GM19452 (cell line): ENCODE data around the gene OBSCN.
A peak's percentile ranks its signal among the peaks of the same experiment; 100 is the strongest.
"Not testable (repeated sequence)": the region's sequence is repeated elsewhere in the genome, so short reads cannot be mapped to it uniquely, and the experiment has no call there.

Experiments
- ATAC-seq: cut with Tn5 transposase; IDR thresholded peaks from one replicate; pipeline ENCODE4 v1.9.1; 2021; ENCODE audit not compliant: unreplicated experiment

The OBSCN gene

DNA sequence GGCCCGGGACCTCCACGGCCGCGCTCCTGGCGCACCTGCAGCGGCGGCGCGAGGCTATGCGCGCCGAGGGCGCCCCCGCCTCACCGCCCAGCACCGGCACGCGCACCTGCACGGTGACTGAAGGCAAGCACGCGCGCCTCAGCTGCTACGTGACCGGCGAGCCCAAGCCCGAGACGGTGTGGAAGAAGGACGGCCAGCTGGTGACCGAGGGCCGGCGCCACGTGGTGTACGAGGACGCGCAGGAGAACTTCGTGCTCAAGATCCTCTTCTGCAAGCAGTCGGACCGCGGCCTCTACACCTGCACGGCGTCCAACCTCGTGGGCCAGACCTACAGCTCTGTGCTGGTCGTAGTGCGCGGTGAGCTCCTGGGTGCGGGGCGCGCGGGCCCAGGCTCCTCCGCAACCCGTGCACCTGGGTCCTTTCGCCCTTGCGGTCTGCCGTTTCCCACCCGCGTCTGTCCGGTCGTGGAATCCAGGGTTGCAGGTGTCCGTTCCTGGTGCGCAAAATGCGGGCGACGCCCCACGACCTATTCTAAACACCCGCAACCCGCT lies 4.6 kb downstream of the OBSCN start:
- ATAC-seq: no peak

DNA sequence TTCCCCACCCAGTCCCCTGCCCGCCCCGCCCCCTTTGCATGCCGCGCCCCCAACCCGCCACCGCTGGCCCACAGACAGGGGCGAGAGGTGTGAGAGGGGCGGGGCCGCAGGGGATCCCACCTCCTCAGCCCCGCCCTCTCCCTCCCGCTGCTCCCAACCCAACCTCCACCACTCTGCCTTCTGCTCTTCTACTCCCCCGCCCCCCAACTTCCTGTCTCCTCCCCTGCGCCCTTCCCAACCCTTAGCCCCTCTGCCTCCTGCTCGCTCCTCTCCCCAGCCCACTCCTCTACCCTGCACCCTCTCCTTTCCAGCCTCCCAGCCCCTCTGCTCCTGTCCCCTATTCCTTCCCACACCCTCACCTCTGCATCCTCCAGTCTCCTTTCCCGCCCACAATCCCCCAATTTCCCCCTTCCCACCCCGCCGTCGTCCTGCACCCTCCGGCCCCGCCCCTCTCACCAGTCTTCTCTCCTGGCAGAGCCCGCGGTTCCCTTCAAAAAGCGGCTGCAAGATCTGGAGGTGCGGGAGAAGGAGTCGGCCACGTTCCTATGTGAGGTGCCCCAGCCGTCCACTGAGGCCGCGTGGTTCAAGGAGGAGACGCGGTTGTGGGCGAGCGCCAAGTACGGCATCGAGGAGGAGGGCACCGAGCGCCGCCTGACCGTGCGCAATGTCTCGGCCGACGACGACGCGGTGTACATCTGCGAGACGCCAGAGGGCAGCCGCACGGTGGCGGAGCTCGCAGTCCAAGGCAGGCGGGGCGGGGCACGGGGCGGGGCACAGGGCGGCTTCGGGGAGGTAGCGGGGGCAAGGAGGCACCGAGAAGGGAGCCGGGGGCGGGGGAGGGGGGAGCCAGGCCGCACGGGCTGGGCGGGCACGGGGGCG lies 5.4 kb downstream of the OBSCN start:
- ATAC-seq: peak; percentile 98

DNA sequence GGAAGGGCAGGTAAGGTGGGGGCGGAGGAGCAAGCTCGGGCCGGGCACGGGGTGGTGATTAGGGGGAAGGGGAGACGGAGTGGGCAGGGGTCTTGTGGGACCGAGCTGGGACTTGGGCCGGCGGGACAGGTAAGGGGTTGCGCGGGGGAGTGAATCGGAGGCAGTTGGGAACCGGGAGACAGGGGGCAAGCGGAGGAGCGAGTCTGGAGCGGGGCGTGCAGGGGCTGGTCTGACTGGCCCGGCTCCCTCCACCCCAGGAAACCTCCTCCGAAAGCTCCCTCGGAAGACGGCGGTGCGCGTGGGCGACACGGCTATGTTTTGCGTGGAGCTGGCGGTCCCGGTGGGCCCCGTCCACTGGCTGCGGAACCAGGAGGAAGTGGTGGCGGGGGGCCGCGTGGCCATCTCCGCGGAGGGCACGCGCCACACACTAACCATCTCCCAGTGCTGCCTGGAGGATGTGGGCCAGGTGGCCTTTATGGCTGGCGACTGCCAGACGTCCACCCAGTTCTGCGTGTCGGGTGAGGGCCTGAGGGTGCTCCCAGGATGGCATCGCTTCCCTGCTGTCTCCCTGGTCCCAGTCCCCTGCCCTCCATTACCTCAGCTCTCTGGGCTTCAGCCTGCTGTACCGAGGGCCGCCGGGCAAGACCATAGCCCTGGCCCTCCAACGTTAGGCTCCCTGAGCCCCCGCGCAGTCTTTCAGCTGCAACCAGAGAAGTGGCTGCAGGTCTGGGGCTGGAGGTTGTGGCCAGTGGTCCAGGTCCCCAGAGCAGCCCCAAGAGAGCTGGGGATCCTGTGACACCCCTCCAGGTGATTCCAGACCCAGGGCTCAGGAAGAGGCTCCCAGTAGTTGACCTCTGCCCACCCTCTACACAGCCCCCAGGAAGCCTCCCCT lies 6.3 kb downstream of the OBSCN start:
- no peak for ATAC-seq

DNA sequence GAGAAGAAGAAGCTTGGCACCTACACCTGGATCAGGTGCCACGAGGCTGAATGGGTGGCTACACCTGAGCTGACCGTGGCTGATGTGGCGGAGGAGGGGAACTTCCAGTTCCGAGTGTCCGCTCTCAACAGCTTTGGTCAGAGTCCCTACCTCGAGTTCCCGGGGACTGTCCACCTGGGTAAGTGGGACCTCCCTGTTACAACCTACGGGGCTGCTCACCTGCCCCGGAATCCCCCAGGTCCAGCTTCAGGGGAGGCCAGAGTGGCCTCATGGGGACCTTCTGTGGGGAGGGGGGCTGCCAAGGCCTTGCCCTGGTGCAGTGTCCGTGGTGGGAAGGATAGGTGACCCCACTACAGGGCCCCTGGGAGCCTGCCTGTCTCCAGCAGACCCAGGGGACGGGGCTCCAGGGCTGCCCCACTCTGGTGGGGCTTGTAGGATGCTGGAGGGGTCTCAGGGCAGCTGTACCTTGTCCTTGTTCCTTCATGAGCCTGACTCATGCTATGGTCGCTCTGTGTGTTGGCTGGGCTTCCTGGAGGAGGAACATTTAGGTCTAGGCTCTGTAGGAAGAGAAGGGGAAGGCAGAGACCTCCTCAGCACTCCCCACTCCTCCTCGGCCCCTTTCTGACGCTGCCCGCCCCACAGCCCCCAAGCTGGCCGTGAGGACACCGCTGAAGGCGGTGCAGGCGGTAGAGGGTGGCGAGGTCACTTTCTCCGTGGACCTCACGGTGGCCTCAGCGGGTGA lies 7.2 kb downstream of the OBSCN start:
- ATAC-seq: no peak

DNA sequence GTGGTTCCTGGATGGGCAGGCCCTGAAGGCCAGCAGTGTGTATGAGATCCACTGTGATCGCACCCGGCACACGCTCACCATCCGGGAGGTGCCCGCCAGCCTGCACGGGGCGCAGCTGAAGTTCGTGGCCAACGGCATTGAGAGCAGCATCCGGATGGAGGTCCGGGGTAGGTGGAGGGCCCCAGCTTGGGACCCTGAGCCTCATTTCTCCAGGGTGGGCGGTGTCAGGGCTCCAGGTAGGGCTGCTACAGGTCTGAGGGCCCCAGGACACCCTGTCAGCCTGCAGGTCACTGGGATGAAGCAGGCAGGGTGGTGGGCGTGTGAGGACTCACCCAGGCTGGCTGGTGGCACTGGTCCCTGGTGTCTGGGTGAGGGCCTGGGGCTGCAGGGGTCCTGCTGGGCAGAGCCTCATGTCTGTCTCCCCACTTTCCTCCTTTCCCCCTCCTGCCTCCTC lies 7.8 kb downstream of the OBSCN start:
- no peak for ATAC-seq

DNA sequence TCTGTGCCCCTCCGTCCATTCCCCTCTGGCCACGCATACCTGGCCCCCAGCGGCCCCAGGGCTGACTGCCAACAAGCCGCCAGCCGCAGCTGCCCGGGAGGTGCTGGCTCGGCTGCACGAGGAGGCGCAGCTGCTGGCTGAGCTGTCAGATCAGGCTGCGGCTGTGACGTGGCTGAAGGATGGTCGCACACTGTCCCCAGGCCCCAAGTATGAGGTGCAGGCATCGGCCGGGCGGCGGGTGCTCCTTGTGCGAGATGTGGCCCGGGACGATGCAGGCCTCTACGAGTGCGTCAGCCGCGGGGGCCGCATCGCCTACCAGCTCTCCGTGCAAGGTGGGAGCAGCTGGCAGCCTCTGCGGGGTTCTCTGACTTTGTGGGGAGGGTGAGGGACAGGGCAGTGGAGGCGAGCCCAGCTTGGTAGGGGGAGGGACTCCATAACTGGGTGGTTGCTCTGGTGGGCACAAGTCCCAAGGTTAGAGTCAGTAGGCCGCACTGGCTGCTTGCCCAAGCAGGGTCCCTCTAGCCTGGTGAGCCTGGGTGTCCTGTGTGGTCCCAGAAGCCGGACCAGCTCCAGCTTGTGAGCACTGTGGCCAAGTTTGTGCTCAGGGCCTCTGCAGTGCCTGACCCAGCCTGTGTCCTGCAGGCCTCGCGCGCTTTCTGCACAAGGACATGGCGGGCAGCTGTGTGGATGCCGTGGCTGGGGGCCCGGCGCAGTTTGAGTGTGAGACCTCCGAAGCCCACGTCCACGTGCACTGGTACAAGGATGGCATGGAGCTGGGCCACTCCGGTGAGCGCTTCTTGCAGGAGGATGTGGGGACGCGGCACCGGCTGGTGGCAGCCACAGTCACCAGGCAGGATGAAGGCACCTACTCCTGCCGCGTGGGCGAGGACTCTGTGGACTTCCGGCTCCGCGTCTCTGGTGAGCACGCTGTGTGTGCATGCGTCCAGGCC lies 8.8 kb downstream of the OBSCN start:
- no peak for ATAC-seq

DNA sequence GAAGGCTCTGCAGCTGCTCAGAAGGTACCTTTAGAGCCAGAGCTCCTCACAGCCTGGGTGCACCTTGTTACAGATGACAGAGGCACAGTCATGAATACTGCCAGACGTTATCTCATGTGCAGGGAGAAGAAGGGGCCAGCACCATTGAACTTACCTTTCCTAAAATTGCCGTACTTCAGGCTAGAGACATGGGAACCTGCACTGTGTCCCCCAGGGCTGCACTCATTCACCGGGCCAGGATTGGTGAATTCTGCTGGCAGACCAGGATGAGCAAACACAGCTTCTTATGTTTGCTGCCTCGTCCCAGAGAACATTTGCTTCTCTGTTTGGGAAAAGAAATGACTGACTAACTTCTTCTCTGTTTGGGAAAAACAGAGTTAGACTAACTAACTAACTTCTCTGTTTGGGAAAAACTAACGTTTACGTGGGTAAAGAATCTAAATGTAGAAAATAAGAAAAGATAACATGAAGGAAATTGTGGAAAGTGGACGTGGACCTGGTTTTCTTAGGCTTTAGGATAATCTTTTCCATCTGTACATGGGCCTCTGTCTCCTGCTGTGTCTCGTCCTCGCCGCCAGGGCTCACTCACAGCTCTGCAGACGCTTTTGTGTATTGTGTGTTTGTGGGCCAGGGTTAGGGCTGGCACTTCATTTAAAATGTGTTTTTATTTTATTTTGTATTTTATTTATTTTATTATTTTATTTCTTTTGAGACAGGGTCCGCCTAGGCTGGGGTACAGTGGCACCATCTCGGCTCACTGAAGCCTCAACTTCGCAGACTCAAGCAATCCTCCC lies 9.9 kb downstream of the OBSCN start:
- no peak for ATAC-seq

DNA sequence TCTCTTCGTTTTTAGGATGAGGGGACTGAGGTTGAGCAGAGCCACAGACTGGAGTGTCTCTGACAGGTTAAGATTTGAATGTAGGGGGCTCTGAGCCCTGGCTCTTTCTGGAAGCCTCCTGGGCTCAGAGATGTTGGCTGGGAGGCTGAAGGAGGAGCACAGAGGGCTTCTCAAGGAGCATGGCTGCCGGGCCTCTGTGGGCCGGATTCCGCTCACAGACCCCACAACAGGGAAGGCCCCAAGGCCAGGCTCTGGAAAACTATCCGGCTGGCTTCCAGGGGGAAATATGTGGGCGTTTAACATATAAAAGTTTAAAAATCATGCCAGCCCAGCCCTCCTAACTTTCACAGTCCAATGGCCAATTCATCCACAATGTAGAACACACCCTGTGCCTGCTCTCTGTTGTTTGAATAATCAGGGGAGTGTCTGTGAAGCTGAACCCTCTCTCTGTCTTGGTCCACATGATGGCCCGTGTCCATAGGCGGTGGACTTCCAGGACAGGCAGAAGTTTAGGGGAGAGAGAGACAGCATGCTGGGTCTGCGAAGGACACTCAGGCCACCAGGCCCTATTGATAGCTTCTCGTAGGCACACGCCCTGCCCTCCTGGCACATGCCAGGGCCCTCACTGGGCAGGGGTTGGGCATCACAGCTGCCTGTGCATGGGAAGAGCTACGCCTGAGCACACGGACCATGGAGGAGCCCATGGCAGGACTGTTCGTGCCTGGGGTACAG lies 10.8 kb downstream of the OBSCN start:
- ATAC-seq: no peak

DNA sequence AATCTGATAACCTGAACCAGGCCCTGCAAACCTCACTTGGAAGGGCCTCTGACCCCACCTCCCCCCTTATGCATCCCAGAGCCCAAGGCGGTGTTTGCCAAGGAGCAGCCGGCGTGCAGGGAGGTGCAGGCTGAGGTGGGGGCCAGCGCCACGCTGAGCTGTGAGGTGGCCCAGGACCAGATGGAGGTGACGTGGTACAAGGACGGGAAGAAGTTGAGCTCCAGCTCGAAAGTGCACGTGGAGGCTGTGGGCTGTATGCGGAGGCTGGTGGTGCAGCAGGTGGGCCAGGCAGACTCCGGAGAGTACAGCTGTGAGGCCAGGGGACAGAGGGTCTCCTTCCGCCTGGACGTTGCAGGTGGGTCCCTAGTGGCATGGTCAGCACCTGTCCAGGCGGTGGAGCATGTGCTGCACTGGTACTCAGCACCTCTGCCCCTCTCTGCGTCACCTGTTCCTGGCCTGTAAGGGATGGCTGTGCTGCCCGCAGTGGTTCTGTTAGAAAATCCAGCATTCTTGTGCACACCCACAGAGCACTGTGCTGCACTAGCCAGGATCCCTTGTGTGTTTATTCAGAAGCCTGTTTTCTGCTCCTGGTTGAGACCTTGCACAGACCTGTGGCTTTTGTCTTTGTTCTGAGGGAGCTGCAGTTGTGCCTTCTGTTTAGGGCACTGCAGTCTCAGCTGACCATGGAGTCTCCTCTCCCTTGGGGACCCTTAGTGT lies 11.6 kb downstream of the OBSCN start:
- ATAC-seq: no peak

DNA sequence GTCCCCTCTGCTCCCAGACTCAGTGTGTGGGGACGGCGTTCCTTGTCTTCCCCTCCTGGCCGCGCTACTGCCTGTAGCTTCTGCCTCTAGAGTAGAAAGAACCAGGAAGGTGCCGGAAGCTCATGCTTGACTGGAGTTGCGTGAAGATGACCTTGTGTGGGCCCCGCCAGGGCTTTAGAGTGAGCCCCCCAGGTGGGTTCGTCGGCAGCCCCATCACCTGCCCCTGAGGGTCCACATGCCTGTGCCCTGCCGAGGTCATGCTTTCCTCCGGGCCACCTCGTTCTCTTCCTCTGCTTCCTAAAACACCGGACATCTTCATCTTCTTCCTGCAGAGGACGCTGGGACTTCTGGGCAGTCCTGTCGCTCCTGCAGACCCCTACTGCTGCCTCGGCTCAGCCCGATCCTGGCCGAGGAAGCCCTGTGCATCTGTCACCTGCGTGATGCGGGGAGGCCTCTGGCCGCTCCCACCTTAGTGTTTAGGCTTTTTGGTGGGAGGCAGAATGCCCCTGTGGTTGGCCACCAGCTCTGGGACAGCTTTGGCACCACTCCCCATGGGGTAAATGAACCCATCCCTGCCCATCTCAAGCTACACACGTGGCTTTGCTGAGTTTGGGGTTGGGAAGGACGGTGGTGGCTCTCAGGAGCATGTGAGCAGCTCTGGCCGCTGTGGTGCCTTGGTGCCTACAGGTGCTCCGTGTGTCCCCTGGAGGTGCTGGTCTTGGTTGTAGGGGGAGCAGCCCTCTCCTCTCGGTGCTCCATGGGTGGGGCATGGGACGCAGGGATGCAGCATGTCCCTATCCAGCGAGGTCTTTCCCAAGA lies 12.3 kb downstream of the OBSCN start:
- ATAC-seq: no peak

DNA sequence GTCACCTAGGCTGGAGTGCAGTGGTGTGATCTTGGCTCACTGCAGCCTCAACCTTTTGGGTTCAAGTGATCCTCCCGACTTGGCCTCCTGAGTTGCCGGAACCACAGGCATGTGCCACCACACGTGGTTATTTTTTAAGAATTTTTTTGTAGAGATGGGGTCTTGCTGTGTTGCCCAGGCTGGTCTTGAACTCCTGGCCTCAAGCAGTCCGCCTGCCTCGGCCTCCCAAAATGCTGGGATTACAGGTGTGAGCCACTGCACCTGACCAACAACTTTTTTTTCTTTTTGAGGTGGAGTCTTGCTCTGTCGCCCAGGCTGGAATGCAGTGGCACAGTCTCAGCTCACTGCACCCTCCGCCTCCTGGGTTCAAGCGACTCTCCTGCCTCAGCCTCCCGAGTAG lies 13.3 kb downstream of the OBSCN start:
- not testable (repeated sequence) for ATAC-seq

DNA sequence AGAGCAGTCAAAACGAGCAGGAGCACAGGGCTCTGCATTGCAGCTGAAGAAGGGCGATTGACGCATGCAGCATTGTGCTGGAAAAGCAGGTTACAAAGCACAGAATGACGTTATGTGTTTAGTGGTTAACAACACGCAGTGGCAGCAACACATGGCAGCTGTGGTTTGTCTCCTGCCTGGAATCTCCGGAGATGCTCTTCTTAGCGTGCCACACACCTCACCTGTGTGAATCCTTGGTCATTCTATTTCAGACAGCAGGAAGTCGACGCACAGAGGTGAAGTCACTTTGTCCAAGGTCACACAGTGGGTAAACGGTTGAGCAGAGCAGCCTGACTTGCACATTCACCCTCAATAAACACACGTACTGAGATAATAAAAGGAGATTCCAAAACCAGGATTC lies 14.7 kb downstream of the OBSCN start:
- ATAC-seq: no peak

DNA sequence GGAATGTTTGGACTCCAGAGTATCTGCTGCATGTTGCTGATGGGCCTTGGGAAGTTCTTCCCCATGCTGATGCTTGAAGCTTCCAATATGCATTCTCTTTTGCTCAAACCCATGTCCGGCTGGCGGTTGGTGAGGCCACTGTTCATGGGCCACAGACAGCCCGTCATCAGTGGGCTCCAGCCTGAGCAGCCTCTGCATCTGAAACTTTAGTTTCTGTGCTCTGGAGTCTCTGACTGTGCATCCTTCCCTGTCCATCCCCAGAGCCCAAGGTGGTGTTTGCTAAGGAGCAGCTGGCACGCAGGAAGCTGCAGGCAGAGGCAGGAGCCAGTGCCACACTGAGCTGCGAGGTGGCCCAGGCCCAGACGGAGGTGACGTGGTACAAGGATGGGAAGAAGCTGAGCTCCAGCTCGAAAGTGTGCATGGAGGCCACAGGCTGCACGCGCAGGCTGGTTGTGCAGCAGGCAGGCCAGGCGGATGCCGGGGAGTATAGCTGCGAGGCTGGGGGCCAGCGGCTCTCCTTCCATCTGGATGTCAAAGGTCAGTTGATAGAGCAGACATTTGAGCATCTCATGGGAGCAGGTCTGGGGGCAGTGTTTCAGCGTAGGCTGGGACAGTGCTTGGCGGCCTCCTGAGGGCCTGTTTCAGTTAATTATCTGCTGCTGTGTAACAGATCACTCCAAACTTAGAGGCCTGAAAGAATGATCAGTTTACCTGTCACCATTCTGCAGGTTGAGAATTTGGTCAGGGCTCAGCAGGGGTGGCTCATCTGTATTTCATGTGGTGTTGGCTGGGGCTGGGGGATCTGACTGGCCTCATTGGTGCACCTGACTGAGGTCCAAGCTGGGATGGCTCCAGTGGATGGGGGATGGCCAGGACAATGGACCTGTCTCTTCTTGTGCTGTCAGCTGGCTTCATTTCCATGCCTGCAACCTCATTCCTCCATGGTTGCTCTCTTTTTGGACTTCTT lies 16.6 kb downstream of the OBSCN start:
- ATAC-seq: no peak

DNA sequence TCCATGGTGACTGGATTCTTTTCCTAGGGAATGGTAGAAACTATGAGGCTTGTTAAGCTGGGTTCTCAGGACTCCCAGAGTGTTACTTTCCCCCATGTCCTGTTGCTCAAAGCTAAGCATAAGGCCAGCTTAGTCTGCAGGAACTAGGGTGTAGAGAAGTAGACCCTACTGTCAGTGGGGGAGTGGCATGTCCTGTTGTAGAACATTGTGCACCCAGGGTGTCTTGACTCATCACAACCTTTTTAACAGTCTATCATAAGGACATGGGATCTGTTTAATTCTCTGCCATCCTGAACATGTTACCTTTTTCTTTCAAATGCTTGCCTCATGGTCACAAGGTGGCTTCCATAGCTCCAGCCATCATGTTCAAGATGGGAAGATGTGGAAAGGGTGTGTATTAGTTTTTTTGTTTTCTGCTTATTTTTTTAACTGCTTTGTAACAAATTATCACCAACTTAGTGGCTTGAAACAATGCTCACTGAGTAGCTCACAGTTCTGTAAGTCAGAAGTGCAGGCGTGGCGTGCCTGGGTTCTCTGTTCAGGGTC lies 17.4 kb downstream of the OBSCN start:
- ATAC-seq: no peak

DNA sequence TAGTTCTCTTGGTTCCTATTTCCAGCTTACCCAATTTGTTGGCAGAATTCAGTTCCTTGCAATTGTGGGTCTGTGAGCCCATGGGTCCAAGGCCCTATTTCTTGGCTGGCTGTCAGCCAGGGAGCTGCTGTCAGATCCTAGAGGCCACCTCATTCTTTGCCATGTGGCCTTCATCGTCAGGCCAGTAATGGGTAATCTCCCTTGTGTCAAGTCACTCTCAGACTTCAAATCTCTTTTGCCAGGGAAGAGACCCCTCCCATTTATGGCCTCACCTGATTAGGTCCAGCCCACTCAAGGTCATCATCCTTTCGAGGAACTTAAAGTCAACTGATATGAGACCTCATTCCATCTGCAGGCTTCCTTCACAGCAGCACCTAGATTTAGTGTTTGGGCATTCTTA lies 17.9 kb downstream of the OBSCN start:
- ATAC-seq: no peak
